KOPT-K1 (cell line): ENCODE results near the gene APP.
"Not testable (repeated sequence)": the region's sequence is repeated elsewhere in the genome, so short reads cannot be mapped to it uniquely, and the experiment has no call there.

Experiments used
- H3K27ac ChIP-seq: fragments of 200-600 bp; sonication (generic); 2 replicates; pipeline ENCODE4 v1.5.1; 2016; ENCODE audit warnings: antibody characterized with exemption, mild to moderate bottlenecking, low read depth, low read length; ENCODE audit not compliant: poor library complexity, severe bottlenecking
- H3K36me3 ChIP-seq: fragments of 200-600 bp; sonication (generic); 2 replicates; pipeline ENCODE4 v1.5.1; 2017; ENCODE audit warnings: antibody characterized with exemption, mild to moderate bottlenecking, low read length, moderate library complexity; ENCODE audit not compliant: insufficient read depth
- H3K9me3 ChIP-seq: fragments of 200-600 bp; sonication (generic); 2 replicates; pipeline ENCODE4 v1.5.1; 2017; ENCODE audit warnings: antibody characterized with exemption, low read length, mild to moderate bottlenecking; ENCODE audit not compliant: insufficient read depth, poor library complexity, severe bottlenecking

The APP gene

DNA sequence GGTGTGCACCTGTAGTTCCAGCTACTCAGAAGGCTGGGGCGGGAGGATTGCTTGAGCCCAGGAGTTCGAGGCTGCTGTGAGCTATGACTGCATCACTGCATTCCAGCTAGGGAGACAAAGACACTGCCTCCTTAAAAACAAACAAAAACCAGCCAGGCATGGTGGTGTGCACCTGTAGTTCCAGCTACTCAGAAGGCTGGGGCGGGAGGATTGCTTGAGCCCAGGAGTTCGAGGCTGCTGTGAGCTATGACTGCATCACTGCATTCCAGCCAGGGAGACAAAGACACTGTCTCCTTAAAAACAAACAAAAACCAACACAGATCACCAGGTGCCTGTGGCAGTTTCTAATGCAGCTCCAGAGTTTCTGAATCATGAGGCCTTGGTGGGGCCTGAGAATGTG, 147.2 kb downstream of the APP start:
- not testable (repeated sequence) for H3K9me3 ChIP-seq, H3K36me3 ChIP-seq, H3K27ac ChIP-seq

DNA sequence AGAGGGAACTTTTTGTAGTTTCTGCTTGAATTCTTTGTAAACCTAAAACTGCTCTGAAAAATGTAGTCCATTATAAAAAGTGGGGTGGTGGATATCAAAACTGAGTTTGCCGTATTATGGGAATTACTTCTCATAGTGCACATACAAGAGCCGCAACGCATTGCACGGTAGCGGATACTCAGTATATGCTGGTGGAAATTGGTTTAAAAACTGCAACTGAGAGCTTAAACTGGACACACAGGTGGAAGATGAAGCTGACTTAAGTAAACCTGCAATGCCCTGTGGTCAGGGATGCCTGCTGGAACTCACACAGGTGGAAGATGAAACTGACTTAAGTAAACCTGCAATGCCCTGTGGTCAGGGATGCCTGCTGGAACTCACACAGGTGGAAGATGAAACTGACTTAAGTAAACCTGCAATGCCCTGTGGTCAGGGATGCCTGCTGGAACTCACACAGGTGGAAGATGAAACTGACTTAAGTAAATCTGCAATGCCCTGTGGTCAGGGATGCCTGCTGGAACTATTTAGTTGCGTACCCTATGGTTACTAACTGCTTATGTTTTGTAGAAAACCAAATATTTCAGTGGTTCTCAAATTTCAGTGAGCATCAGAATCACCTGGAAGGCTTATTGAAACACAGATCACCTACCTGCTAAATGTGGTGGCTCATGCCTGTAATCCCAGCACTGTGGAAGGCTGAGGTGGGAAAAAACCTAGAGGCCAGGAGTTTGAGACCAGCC, 147.8 kb downstream of the APP start:
- not testable (repeated sequence) for H3K36me3 ChIP-seq, H3K27ac ChIP-seq, H3K9me3 ChIP-seq

DNA sequence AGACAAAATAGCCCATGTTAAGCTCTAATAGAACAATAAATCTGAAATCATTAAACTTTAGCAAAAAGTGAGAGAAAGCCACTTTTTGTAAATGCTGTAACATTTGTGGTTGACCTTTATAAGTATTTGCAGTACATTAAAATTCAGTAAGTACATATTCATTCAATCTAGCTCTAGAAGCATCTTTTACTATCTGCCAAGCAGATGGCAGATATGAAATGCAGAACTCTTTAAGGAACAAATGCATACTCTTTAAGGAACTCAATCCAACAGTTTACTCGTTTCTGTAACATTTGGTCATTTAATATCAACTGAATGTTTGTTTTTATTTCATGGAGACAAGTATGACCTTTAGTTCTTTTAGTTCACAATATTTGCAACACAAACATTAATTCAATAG, 150.1 kb downstream of the APP start:
- H3K36me3 ChIP-seq = no peaks in the 10 kb centered on the region
- no peak overlapping the region for H3K27ac ChIP-seq

DNA sequence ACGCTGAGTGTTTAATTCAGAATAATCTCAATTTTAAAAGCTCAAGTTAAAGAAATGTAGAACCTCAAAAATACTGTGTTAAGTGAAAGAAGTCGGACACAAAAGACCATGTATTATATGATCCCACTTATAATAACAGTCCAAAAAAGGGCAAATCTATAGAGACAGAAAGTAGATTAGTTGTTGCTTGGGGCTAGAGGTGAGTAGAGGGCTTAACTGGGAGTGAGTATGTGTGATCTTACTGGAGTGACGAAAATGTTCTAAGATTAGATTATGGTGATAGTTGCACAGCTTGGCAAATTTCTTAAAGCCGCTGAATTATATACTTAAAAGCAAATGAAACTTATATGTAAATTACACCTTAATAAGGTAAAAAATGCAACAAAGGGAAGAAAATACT, 150.5 kb downstream of the APP start:
- H3K9me3 ChIP-seq = no peaks in the 10 kb centered on the region
- H3K36me3 ChIP-seq = no peaks in the 10 kb centered on the region
- no peak overlapping the region for H3K27ac ChIP-seq

More for the DNA sequence above, 150.1 kb downstream of the APP start:
- H3K9me3 ChIP-seq = no peaks in the 10 kb centered on the region

DNA sequence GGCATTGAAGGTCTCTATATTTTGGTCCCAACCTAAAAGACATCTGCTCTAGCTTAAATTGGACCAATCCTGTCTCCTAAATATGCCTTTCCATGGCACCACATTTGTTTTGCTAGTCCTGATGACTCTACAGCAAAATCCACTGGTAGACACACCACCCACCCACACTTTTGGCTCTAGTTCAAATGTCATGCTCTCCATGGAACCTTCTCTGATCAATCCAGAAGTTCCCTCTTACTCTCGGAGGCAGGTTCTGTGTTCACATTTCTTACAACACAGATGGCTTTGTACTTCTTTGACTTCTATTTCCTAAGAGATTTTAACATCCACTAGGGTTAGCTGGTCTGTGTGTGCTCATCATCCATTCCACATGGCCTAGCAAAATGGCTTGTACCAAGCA, 151.3 kb downstream of the APP start:
- Histone ChIP-seq H3K36me3 (no peaks in the 10 kb centered on the region), H3K9me3 (no peaks in the 10 kb centered on the region), H3K27ac (no peak overlapping the region)

DNA sequence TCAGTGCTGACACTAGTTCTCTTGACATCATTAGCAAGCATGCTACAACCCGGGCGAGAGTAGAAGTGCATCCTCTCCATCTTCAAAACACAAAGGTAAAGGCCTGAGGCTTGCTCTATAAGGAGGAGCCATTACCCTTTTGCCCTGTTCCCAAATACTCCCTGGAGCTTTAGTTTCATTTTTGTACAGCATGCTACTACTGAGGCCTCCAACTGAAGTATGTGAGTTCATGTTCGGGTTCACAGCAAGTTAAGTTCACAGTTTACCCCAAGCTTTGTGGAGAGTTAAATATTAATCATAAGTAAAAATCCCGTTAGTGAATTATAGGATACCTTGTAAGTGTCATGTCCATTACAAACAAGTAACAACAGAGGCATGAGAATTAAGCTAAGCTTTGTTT, 156.6 kb downstream of the APP start:
- no peaks in the 10 kb centered on the region for H3K9me3 ChIP-seq
- H3K27ac ChIP-seq = no peak overlapping the region
- no peaks in the 10 kb centered on the region for H3K36me3 ChIP-seq

DNA sequence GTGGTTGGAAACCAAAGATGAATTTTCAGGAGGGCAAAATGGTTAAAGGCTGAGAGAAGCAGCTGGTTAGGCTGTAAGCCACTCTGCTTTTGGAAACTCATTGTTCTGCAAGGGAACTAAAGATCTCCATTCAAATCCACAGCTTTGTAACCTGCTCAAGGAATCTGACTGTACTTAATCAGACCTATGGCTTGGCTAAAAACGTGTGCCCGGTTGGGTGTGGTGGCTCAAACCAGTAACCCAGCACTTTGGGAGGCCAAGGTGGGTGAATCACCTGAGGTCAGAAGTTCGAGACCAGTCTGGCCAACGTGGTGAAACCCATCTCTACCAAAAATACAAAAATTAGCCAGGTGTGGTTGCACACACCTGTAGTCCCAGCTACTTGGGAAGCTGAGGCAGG, 158.1 kb downstream of the APP start:
- not testable (repeated sequence) for H3K27ac ChIP-seq, H3K9me3 ChIP-seq, H3K36me3 ChIP-seq

DNA sequence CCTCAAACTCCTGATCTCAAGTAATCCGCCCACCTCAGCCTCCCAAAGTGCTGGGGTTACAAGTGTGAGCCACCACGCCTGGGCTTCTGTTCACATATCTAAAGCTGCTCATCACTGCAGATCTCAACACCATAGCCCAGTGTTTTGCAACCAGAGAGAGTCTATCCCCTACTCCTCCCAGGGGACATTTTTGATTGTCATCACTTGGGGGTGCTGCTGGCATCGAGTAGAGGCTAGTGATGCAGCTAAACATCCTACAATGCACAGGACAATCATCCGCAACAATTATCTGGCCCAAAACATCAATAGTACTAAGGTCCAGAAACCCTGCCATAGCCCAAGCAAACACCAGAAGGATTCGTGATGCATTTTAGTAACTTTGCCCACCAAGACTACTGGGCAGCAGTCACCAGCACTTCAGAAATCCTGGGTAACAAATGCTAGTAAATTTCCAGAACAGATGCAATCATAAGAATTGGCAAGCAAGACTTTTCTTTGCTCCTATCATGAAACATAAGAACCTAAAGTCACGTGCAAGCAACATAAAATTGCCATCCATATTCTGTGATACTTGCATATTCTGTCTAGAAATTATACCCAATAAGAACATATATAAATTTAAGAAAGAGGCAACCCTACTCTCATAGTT, 159.2 kb downstream of the APP start:
- Histone ChIP-seq H3K36me3 (no peaks in the 10 kb centered on the region), H3K27ac (no peak overlapping the region), H3K9me3 (no peaks in the 10 kb centered on the region)

DNA sequence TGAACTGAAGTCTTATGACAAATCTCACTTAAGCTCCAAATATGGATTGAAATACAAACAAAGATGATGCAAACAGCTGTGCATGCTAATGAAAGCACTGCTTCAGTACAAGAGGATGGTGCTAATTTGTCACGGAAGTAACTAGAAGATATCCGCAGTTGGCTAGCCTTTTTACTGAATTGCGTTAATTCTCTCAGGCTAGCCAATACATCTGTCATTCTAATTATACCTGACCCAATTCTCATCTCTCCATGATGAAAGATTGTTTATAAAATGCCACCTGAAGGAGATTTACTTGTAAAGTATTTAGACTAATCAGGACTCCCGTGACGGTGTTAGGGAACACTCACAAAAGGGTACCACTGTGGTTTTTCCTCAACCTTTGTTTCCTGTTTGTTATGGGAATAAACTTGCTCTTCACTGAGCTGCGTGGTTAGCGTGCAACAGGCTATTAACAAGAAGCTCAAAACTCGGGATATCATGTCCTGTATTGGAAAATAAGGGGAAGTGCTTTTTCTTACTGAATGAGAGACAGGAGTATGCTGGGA, 162.5 kb downstream of the APP start:
- Histone ChIP-seq H3K27ac (no peak overlapping the region), H3K9me3 (no peaks in the 10 kb centered on the region), H3K36me3 (no peaks in the 10 kb centered on the region)

DNA sequence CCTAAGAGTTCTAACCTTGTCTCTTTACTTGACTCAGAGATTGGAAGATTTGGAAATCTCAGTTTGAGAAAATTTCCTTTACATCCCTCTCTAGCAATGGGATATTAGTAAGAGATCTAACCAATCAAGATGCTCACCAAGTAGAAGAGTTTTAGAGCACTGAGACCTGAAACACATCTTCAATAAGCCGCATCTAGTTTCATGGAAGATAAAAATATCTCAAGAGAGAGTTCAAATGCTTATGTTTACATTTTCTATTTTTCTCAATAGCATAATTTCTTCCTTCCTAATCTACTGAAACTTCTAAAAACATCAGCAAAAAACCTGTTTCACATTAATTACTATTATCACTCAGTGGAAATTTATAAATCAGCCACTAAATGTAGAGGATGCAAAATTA, 165.1 kb downstream of the APP start:
- Histone ChIP-seq H3K9me3 (no peaks in the 10 kb centered on the region), H3K27ac (no peak overlapping the region)

DNA sequence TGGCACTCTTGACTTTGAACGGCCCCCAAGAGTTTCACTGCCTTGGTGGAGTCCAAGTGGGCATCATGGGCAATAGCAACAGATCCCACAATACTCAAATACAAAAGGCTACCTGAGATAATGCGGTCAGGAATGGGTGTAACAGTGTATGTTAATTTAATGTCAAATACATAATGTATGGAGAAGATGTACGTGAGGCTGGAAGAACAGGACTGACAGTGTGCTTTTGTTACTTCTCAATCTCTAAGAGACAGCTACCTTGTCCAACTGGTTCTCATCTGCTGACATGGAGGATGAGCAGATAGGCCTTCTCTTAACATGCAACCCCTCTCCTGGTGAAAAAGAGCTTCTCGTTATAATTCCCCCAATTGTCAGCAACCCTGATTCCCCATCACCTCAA, 167.2 kb downstream of the APP start:
- H3K9me3 ChIP-seq = no peaks in the 10 kb centered on the region
- no peak overlapping the region for H3K27ac ChIP-seq
- H3K36me3 ChIP-seq = no peaks in the 10 kb centered on the region

More for the DNA sequence above, 165.1 kb downstream of the APP start:
- no peaks in the 10 kb centered on the region for H3K36me3 ChIP-seq

DNA sequence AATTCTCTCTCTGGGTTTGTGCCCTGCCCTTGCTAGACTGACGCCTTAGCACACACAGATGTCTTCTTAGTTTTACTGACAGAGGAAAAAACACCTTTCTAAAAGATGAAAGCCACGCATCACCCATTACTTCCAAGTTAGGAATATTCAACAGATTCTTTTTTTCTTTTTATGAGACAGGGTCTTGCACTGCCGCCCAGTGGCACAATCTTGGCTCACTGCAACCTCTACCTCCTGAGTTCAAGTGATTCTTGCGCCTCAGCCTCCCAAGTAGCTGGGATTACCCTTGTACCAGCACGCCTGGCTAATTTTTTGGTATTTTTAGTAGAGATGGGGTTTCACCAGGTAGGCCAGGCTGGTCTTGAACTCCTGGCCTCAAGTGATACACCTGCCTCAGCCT, 169.2 kb downstream of the APP start:
- Histone ChIP-seq H3K27ac (no peak overlapping the region), H3K9me3 (no peaks in the 10 kb centered on the region), H3K36me3 (no peaks in the 10 kb centered on the region)

DNA sequence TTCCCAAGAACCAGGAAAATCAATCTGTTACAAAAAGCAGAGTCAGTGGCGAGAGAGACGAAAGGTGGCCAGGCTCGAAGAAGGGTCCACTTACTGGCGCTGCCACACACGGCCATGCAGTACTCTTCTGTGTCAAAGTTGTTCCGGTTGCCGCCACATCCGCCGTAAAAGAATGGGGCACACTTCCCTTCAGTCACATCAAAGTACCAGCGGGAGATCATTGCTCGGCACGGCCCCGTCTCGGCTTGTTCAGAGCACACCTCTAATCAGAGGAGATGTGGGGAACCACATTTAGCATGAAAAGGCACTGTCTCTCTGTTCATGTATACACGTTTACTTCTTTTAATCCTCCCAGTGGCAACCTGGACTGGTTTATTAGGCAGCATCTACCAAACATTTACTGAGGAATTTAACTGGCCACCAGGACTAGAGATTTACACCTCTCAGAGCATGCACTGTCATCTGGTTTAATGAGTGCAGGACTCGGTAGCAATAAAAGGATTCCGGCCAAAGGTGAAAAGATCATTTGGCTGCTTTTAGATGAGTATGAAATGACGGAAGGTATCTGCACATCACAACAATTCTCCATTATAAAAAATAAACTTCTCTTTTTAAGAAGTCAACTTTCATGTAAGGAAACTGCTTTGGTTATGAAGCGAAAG, 170.5 kb downstream of the APP start:
- Histone ChIP-seq H3K27ac (peak overlapping the region; percentile 41), H3K36me3 (no peaks in the 10 kb centered on the region), H3K9me3 (no peaks in the 10 kb centered on the region)

DNA sequence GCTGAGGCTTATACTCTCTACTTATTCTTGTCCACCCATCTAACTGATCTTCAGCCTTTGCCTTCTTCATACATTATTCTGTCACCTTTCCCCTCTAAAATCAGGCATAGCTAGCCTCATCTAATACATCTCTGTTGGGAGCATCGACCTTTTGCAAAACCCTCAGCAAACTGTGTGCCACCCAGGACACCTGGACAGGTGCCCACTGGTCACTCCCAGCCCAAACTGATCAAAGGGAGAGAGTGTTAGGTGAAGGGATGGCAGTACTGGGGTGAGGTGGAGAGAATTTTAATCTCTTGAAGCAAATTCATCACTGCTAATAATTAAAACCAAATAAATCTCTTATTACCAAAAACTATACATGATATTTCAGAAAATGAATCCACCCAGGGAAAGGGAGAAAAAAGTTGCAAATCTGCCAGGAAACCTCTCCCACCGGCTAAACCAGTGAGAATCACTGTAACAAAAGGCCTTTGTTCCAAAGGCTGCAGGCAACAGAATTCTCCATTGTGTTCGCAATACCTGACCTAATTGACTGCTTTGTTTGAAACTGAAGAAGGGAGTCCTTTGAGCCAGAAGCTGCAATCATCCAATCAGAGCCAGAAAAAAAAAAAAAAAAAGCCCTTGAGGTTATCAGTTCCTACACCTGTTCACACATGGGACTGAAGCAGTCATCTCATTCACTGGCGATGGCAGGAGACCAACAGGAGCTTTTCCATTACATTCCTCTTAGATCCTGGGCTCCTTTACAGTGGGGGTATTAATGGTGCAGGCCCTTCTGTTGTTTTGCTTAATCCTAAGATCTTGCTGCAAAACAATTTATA, 172.6 kb downstream of the APP start:
- H3K9me3 ChIP-seq = no peaks in the 10 kb centered on the region
- no peak overlapping the region for H3K27ac ChIP-seq
- no peaks in the 10 kb centered on the region for H3K36me3 ChIP-seq

DNA sequence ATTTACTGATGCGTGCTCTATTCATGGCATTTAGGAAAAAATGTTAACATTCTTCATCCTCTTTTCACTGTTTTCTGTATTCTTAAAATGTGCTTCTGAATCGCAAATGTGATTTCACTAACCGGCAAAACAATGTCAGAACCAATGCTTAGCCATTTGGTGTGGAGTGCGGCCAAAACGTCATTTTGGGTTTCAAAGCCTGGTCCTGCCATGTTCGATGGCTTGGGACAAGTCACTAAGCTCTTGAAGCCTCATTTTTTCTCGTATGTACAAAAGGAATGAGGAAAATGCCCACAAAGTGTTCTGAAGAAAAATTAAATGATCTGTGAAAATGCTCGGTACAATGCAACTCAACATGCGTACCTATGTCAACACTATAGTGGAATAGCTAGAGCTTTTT, 175.3 kb downstream of the APP start:
- Histone ChIP-seq H3K27ac (no peak overlapping the region), H3K36me3 (no peaks in the 10 kb centered on the region), H3K9me3 (no peaks in the 10 kb centered on the region)
